Measurements from ENCODE around the gene CD300LB. TPM values are rescaled to one million over a fixed set of nuclear protein-coding genes. Genes with fewer than 3 reads are reported as not detected.
A peak's percentile ranks its signal among the peaks of the same experiment; 100 is the strongest.

The CD300LB gene
- total RNA-seq, 3 donors from 2014 or later = 0.27 to 0.28 TPM; not detected in 1

GRCh38 chr17:74516561-74517328, 14.5 kb downstream of the CD300LB start:
- Histone ChIP-seq H3K9me3 (no peaks in the 10 kb centered on the region), H3K36me3 (ENCODE audit: low read depth) (no peaks in the 10 kb centered on the region), H3K4me3 (no peak overlapping the region), H3K4me1 (ENCODE audit: low read depth) (no peaks in the 10 kb centered on the region)
- ATAC-seq (no peak), DNase-seq (no peak)
- TF ChIP-seq CTCF (IDR thresholded peaks at IDR 0.05) = no peak
- intact Hi-C loops (cut with DNase I, micrococcal nuclease) = no loop called here

GRCh38 chr17:74515941-74516340, 15.3 kb downstream of the CD300LB start:
- DNase-seq (no peak), ATAC-seq (no peak)
- intact Hi-C loops (cut with DNase I, micrococcal nuclease) = no loop called here
- no peaks in the 10 kb centered on the region for H3K4me1 ChIP-seq (ENCODE audit: low read depth)
- no peaks in the 10 kb centered on the region for H3K36me3 ChIP-seq (ENCODE audit: low read depth)
- H3K4me3 ChIP-seq = no peak overlapping the region
- TF ChIP-seq CTCF (IDR thresholded peaks at IDR 0.05) = no peak
- no peaks in the 10 kb centered on the region for H3K9me3 ChIP-seq

- Histone ChIP-seq H3K9me3 (no peaks in the 10 kb centered on the region), H3K36me3 (ENCODE audit: low read depth) (no peaks in the 10 kb centered on the region), H3K4me1 (ENCODE audit: low read depth) (no peaks in the 10 kb centered on the region), H3K4me3 (no peak overlapping the region)
- intact Hi-C loops (cut with DNase I, micrococcal nuclease) = no loop called here
- TF ChIP-seq CTCF (IDR thresholded peaks at IDR 0.05) = no peak
- DNase-seq (no peak), ATAC-seq (no peak)
These were observed 16.5 kb downstream of the CD300LB start for GRCh38 chr17:74514632-74515334.

- no peaks in the 10 kb centered on the region for H3K9me3 ChIP-seq
- intact Hi-C loops (cut with DNase I, micrococcal nuclease) = no loop called here
- H3K36me3 ChIP-seq (ENCODE audit: low read depth) = no peaks in the 10 kb centered on the region
- no peak overlapping the region for H3K4me3 ChIP-seq
- no peak for TF ChIP-seq CTCF (IDR thresholded peaks at IDR 0.05)
- ATAC-seq (no peak), DNase-seq (peak in 1 of 3 donors; percentile 20)
- no peaks in the 10 kb centered on the region for H3K4me1 ChIP-seq (ENCODE audit: low read depth)
These were observed 17.2 kb downstream of the CD300LB start for GRCh38 chr17:74513987-74514631.

GRCh38 chr17:74512624-74513091, 18.6 kb downstream of the CD300LB start:
- peak; percentile 36 for ATAC-seq
- no peaks in the 10 kb centered on the region for H3K4me1 ChIP-seq (ENCODE audit: low read depth)
- no peaks in the 10 kb centered on the region for H3K9me3 ChIP-seq
- H3K36me3 ChIP-seq (ENCODE audit: low read depth) = no peaks in the 10 kb centered on the region
- DNase-seq = no peak
- H3K4me3 ChIP-seq = no peak overlapping the region
- intact Hi-C loops (cut with DNase I, micrococcal nuclease) = no loop called here
- no peak for TF ChIP-seq CTCF (IDR thresholded peaks at IDR 0.05)
